UCSD-AML1 (cell line): ENCODE measurements around the gene GBP6.
A peak's percentile ranks its signal among the peaks of the same experiment; 100 is the strongest.
"Not testable (repeated sequence)": the region's sequence is repeated elsewhere in the genome, so short reads cannot be mapped to it uniquely, and the experiment has no call there.

Source experiments
- DNase-seq: peaks from one replicate; lab custom pipeline; 2025; ENCODE audit not compliant: unreplicated experiment; lab: John Stamatoyannopoulos, UW

GBP6 gene

GRCh38 chr1:89363638-89364536 lies at the start of gene GBP6:
TSS of gene GBP6 (plus strand) at chr1:89364059. CDS start at chr1:89368552, 4,493 bp downstream.
- DNase-seq = no peak

- no peak for DNase-seq
These were observed 41.5 kb upstream of the GBP6 start for GRCh38 chr1:89322402-89322801.

- DNase-seq = no peak
These were observed 32.0 kb upstream of the GBP6 start for GRCh38 chr1:89331890-89332289.

- DNase-seq = no peak
These were observed 31.4 kb upstream of the GBP6 start for GRCh38 chr1:89332461-89332860.

- DNase-seq = no peak
These were observed 28.4 kb upstream of the GBP6 start for GRCh38 chr1:89335486-89335885.

- DNase-seq = no peak
These were observed 26.0 kb upstream of the GBP6 start for GRCh38 chr1:89337903-89338302.

- no peak for DNase-seq
These were observed 24.8 kb upstream of the GBP6 start for GRCh38 chr1:89339039-89339438.

GRCh38 chr1:89345479-89345878 lies 18.4 kb upstream of the GBP6 start:
- not testable (repeated sequence) for DNase-seq

GRCh38 chr1:89347296-89347695 lies 16.6 kb upstream of the GBP6 start:
- no peak for DNase-seq

- no peak for DNase-seq
These were observed 13.6 kb upstream of the GBP6 start for GRCh38 chr1:89350298-89350697.

GRCh38 chr1:89351597-89352311 lies 12.1 kb upstream of the GBP6 start:
- no peak for DNase-seq

- DNase-seq = no peak
These were observed 11.4 kb upstream of the GBP6 start for GRCh38 chr1:89352421-89352820.

- no peak for DNase-seq
These were observed 9.7 kb upstream of the GBP6 start for GRCh38 chr1:89354205-89354604.

GRCh38 chr1:89355056-89355455 lies 8.8 kb upstream of the GBP6 start:
- no peak for DNase-seq

- no peak for DNase-seq
These were observed 7.0 kb upstream of the GBP6 start for GRCh38 chr1:89356658-89357400.

- peak; percentile 71 for DNase-seq
These were observed 5.5 kb upstream of the GBP6 start for GRCh38 chr1:89358287-89358893.

GRCh38 chr1:89360716-89361115 lies 3.1 kb upstream of the GBP6 start:
- DNase-seq = no peak

- no peak for DNase-seq
These were observed 2.2 kb upstream of the GBP6 start for GRCh38 chr1:89361681-89362080.

GRCh38 chr1:89363196-89363595 lies 663 bp upstream of the GBP6 start:
- DNase-seq = no peak

GRCh38 chr1:89364954-89365550 lies 1.2 kb downstream of the GBP6 start:
- no peak for DNase-seq

- DNase-seq = no peak
These were observed 3.4 kb downstream of the GBP6 start for GRCh38 chr1:89367221-89367620.
